ENCODE measurements around the gene CEP57L1. TPM values are rescaled to one million over a fixed set of nuclear protein-coding genes. Genes with fewer than 3 reads are reported as not detected.

Gene CEP57L1
- total and polyA plus RNA-seq, 12 donors = 8.6 to 29.6 (median 14.2) TPM

- H3K4me1 ChIP-seq (replicated peaks in 1 of 2) = peaks cover 0 to 36% of the 10 kb centered on the region in 2 donors
- no peak overlapping the region for H3K4me3 ChIP-seq
- no peak for TF ChIP-seq POLR2A (IDR thresholded peaks at IDR 0.05)
- TF ChIP-seq CTCF (IDR thresholded peaks at IDR 0.05) = no peak
- H3K27me3 ChIP-seq = no peaks in the 10 kb centered on the region
- no peak overlapping the region for H3K27ac ChIP-seq
- intact Hi-C loops (cut with DNase I) = no loop called here
- no peaks in the 10 kb centered on the region for H3K9me3 ChIP-seq (replicated peaks in 1 of 3)
- H3K36me3 ChIP-seq (replicated peaks in 1 of 2) = no peaks in the 10 kb centered on the region
- WGBS, 4 donors = 93 to 96% (median 94%) methylated on average over 4 of the region's 4 CpGs
- DNase-seq = no peak
These were observed 42.5 kb upstream of the CEP57L1 start for GRCh38 chr6:109052852-109053251.

- Histone ChIP-seq H3K4me3 (no peak overlapping the region), H3K27me3 (no peaks in the 10 kb centered on the region), H3K36me3 (replicated peaks in 1 of 2) (no peaks in the 10 kb centered on the region), H3K4me1 (replicated peaks in 1 of 2) (peaks cover 1 to 34% of the 10 kb centered on the region in 2 donors), H3K9me3 (replicated peaks in 1 of 3) (no peaks in the 10 kb centered on the region), H3K27ac (no peak overlapping the region)
- WGBS, 4 donors = 92 to 96% (median 94%) methylated on average over 2 of the region's 2 CpGs
- intact Hi-C loops (cut with DNase I) = no loop called here
- DNase-seq = no peak
- no peak for TF ChIP-seq POLR2A (IDR thresholded peaks at IDR 0.05)
- TF ChIP-seq CTCF (IDR thresholded peaks at IDR 0.05) = no peak
These were observed 42.0 kb upstream of the CEP57L1 start for GRCh38 chr6:109053336-109053735.

GRCh38 chr6:109055771-109056235 is 39.5 kb upstream of the CEP57L1 start:
- intact Hi-C loops (cut with DNase I) = no loop called here
- Histone ChIP-seq H3K4me3 (no peak overlapping the region), H3K9me3 (replicated peaks in 1 of 3) (no peaks in the 10 kb centered on the region), H3K27me3 (no peaks in the 10 kb centered on the region), H3K36me3 (replicated peaks in 1 of 2) (no peaks in the 10 kb centered on the region), H3K4me1 (replicated peaks in 1 of 2) (peaks cover 25 to 54% of the 10 kb centered on the region in 2 donors), H3K27ac (peak overlapping the region in 1 of 5 donors; percentile 29)
- whole genome bisulfite sequencing, 4 donors = 69 to 94% (median 73%) methylated on average over 1 of the region's 1 CpG
- peak in 1 of 7 donors; percentile 6 for DNase-seq
- TF ChIP-seq CTCF (IDR thresholded peaks at IDR 0.05) (no peak), POLR2A (IDR thresholded peaks at IDR 0.05) (no peak)

- TF ChIP-seq CTCF (IDR thresholded peaks at IDR 0.05) = no peak
- TF ChIP-seq POLR2A (IDR thresholded peaks at IDR 0.05) = no peak
- intact Hi-C loops (cut with DNase I) = no loop called here
These were observed 38.6 kb upstream of the CEP57L1 start for GRCh38 chr6:109056661-109057060.

More at GRCh38 chr6:109056661-109057060, 38.6 kb upstream of the CEP57L1 start:
- Histone ChIP-seq H3K36me3 (replicated peaks in 1 of 2) (no peaks in the 10 kb centered on the region), H3K4me3 (no peak overlapping the region), H3K27ac (no peak overlapping the region), H3K27me3 (no peaks in the 10 kb centered on the region), H3K9me3 (replicated peaks in 1 of 3) (no peaks in the 10 kb centered on the region), H3K4me1 (replicated peaks in 1 of 2) (peaks cover 29 to 49% of the 10 kb centered on the region in 2 donors)
- no peak for DNase-seq

Measured in adrenal gland (tissue), 12 donors.